Measurements from ENCODE around the gene PAK5. TPM values are rescaled to one million over a fixed set of nuclear protein-coding genes. Genes with fewer than 3 reads are reported as not detected.

Gene PAK5
- polyA plus RNA-seq, 6 donors from 2014 or later = not detected

DNA sequence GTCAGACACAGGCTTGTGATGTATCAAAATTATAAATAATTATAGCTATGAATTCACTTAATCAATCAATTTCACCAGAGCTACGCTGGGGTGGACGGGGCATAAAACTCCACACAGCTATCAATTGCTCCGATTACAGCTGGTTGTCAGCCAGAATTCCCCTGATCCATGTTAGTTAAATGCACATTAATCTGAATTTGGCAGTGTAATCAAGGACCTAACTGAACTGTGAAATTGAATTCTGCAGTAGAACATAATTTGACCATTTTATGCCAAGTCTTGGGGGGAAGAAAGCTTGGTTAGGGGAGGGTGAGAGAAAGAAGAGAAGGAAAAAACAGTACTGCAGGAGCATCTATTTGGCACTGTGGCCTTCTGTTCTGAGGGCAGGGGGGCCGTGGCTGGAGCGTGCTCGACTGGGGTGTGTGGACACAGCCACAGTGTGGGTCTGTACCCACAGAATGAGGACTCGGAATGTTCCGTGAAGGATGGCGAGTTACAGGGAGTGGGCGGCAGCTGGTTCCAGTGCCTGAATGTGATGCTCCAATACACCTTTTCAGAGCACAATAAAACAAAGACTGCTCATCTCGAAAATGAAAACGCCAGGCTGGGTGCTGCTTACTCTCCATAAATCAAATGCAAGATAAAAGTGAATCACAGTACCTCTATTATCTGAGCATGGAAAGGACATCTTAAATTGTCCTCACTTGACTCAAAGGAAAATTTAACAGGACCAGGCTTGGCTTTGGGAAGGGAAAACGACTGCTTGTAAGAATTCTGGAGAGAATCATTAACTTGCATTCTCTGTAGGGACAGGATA lies 265.3 kb downstream of the PAK5 start:
- no peaks in the 10 kb centered on the region for H3K4me1 Mint-ChIP-seq
- DNase-seq = no peak
- H3K9me3 Mint-ChIP-seq = peaks cover 0 to 2% (median 0%) of the 10 kb centered on the region in 7 donors
- H3K27me3 Mint-ChIP-seq = peaks cover 5 to 64% (median 26%) of the 10 kb centered on the region in 3 donors
- no peak for ATAC-seq (ENCODE audit: low read depth in 2 of 2)
- no peaks in the 10 kb centered on the region for H3K36me3 Mint-ChIP-seq
- H3K27ac Mint-ChIP-seq = no peak overlapping the region
- no peak overlapping the region for H3K4me3 Mint-ChIP-seq

GRCh38 chr20:9572670-9573069 lies 266.2 kb downstream of the PAK5 start:
- no peak for ATAC-seq (ENCODE audit: low read depth in 2 of 2)
- Mint-ChIP-seq H3K4me3 (no peak overlapping the region), H3K27ac (no peak overlapping the region), H3K9me3 (peaks cover 0 to 2% (median 0%) of the 10 kb centered on the region in 7 donors), H3K4me1 (no peaks in the 10 kb centered on the region), H3K36me3 (no peaks in the 10 kb centered on the region), H3K27me3 (peaks cover 5 to 69% (median 26%) of the 10 kb centered on the region in 3 donors)
- no peak for DNase-seq

DNA sequence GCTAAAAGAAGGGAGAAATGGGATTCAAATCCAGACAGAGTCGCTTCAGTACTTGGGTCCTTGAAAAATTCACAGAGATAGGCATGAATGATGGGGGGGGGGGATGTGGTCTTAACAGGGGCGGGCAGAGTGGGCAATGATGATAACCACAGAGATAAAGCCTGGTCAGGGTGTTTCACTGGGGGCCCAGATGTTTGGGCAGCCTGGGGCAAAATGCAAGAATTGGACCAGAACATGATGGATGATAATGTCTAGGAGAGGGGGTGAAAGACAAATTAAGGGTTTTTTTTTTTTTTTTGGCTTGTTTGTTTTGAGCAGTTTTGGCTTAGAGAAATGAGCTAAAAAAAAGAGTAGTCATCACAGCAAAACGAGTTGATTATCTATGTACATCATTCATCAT lies 267.1 kb downstream of the PAK5 start:
- H3K27ac Mint-ChIP-seq = no peak overlapping the region
- H3K36me3 Mint-ChIP-seq = no peaks in the 10 kb centered on the region
- DNase-seq = no peak
- no peak overlapping the region for H3K4me3 Mint-ChIP-seq
- peaks cover 5 to 67% (median 27%) of the 10 kb centered on the region in 3 donors for H3K27me3 Mint-ChIP-seq
- no peak for ATAC-seq (ENCODE audit: low read depth in 2 of 2)
- H3K4me1 Mint-ChIP-seq = no peaks in the 10 kb centered on the region
- H3K9me3 Mint-ChIP-seq = peaks cover 0 to 2% (median 0%) of the 10 kb centered on the region in 7 donors

GRCh38 chr20:9570612-9571011 lies 268.3 kb downstream of the PAK5 start:
- no peaks in the 10 kb centered on the region for H3K4me1 Mint-ChIP-seq
- no peak for DNase-seq
- H3K9me3 Mint-ChIP-seq = peaks cover 0 to 2% (median 0%) of the 10 kb centered on the region in 7 donors
- no peak overlapping the region for H3K4me3 Mint-ChIP-seq
- peaks cover 7 to 72% (median 37%) of the 10 kb centered on the region in 3 donors for H3K27me3 Mint-ChIP-seq
- no peaks in the 10 kb centered on the region for H3K36me3 Mint-ChIP-seq
- no peak for ATAC-seq (ENCODE audit: low read depth in 2 of 2)
- H3K27ac Mint-ChIP-seq = peak overlapping the region in 1 of 6 donors; percentile 10

DNA sequence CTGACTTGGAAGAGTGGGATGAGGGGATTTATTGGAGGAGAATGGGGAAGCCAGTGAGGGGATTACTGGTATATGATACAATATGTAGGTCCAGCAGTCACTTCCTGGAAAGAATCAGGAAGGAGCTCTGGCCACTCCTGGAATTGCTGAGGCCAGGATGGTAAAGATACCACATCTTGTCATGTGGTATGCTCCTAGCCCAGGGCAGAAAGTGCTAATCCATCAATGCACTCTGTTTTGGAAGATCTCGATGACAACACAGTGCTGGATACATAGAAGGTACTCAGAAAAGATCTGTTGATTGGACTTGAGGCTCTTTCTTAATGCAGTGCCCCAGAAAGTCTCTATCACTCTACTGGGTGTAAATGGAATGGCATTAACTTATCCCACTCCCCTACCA lies 271.9 kb downstream of the PAK5 start:
- Mint-ChIP-seq H3K9me3 (peaks cover 0 to 2% (median 0%) of the 10 kb centered on the region in 7 donors), H3K4me1 (no peaks in the 10 kb centered on the region), H3K4me3 (no peak overlapping the region), H3K36me3 (no peaks in the 10 kb centered on the region), H3K27ac (no peak overlapping the region), H3K27me3 (peaks cover 14 to 58% (median 40%) of the 10 kb centered on the region in 3 donors)
- DNase-seq (no peak), ATAC-seq (ENCODE audit: low read depth in 2 of 2) (no peak)

DNA sequence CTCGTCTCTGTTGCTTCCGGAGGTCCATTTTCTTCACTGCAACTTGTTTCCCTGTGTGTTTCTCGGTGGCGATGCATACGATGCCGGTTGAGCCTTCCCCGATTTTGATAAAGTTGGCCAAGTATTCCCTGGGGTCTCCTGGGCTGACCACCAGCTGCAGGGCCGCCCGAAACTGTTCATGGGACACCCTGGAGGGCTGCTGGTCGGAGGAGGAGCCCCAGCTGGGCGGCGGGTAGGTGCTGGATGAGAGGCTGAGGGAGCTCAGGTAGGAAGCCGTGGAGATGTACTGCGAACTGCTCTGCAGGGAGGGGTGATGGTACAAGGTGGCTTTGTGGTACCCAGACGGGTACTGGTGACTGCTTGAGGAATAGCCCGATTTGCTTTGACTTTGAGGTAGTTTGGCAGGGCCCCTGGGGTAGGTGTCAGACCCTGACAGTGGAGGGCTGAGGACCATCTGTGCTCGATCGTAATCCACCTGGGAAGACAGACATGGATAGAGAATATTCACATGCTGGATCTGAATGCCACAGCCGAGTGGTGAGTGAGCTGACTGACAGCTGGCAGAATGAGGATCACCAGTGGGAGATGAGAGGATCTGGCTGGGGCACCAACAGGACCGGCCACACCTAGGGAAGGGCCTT lies 272.8 kb downstream of the PAK5 start:
- no peak overlapping the region for H3K27ac Mint-ChIP-seq
- no peaks in the 10 kb centered on the region for H3K36me3 Mint-ChIP-seq
- no peaks in the 10 kb centered on the region for H3K4me1 Mint-ChIP-seq
- no peak for ATAC-seq (ENCODE audit: low read depth in 2 of 2)
- H3K4me3 Mint-ChIP-seq = no peak overlapping the region
- no peak for DNase-seq
- peaks cover 0 to 2% (median 0%) of the 10 kb centered on the region in 7 donors for H3K9me3 Mint-ChIP-seq
- peaks cover 18 to 50% (median 37%) of the 10 kb centered on the region in 3 donors for H3K27me3 Mint-ChIP-seq

- H3K4me3 Mint-ChIP-seq = no peak overlapping the region
- H3K27ac Mint-ChIP-seq = no peak overlapping the region
- no peak for ATAC-seq (ENCODE audit: low read depth in 2 of 2)
- no peak for DNase-seq
- peaks cover 17 to 45% (median 29%) of the 10 kb centered on the region in 3 donors for H3K27me3 Mint-ChIP-seq
- H3K9me3 Mint-ChIP-seq = peaks cover 0 to 4% (median 0%) of the 10 kb centered on the region in 7 donors
- no peaks in the 10 kb centered on the region for H3K4me1 Mint-ChIP-seq
- H3K36me3 Mint-ChIP-seq = no peaks in the 10 kb centered on the region
These were observed 281.5 kb downstream of the PAK5 start for GRCh38 chr20:9557411-9557810.

DNA sequence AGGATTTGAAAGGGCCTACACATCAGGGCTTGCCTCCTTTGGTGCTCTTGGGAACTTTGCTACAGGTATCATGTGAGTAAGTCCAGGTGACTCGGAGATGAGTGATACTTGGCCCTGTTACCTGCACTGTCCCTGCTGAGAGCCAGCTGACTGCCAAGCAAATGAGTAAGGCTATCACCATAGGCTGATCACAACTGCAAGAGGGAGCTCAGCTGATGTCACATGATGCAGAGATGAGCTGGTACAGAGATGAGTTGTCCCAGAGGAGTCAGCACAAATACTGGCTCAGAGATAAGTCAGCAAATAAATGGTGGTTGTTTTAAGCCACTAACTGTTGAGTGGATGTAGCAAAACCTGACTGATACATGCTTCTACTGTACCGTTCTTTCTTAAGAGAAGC lies 283.1 kb downstream of the PAK5 start:
- Mint-ChIP-seq H3K27me3 (peaks cover 8 to 36% (median 24%) of the 10 kb centered on the region in 3 donors), H3K36me3 (no peaks in the 10 kb centered on the region), H3K4me1 (no peaks in the 10 kb centered on the region), H3K27ac (no peak overlapping the region), H3K9me3 (peaks cover 0 to 4% (median 0%) of the 10 kb centered on the region in 7 donors), H3K4me3 (no peak overlapping the region)
- DNase-seq (no peak), ATAC-seq (ENCODE audit: low read depth in 2 of 2) (no peak)

DNA sequence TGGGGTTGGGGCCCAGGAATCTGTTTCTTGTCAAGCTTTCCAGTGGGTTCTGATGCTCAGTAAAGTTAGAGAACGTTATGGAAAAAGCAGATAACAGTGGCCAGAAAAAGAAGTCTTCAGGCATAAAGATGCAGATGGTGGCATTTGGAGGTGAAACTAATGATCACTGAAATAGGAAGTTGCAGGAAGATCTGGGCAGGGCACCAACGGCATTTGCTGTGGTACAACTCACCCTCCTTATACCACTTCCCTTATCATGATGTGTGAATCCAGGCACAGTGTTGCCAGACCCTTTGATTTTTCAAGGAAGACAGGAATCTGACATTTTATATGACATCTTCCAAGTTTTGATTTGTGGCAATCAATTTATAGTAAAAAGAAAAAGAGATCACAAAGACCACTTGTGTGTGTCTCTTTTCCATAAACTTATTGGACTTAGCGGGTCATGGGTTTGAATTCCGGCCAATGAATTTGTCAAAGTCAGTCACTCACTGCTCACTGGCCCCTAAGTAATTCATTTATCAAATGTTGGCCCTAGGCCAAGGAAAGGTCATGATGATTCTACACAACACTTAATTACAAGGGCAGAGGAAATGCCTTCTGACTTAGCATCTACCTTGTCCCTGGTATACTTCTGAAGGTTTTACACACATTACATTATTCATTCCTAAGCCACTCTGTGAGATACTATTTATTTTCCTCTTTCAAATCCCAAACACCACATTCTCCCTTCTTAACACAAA lies 286.9 kb downstream of the PAK5 start:
- H3K27ac Mint-ChIP-seq = no peak overlapping the region
- H3K4me3 Mint-ChIP-seq = no peak overlapping the region
- ATAC-seq (ENCODE audit: low read depth in 2 of 2) = no peak
- no peaks in the 10 kb centered on the region for H3K4me1 Mint-ChIP-seq
- peaks cover 9 to 24% (median 21%) of the 10 kb centered on the region in 3 donors for H3K27me3 Mint-ChIP-seq
- peaks cover 0 to 4% (median 0%) of the 10 kb centered on the region in 7 donors for H3K9me3 Mint-ChIP-seq
- no peaks in the 10 kb centered on the region for H3K36me3 Mint-ChIP-seq
- DNase-seq = no peak

- H3K4me1 Mint-ChIP-seq = no peaks in the 10 kb centered on the region
- no peaks in the 10 kb centered on the region for H3K36me3 Mint-ChIP-seq
- H3K27me3 Mint-ChIP-seq = peaks cover 13 to 31% (median 23%) of the 10 kb centered on the region in 3 donors
- no peak for ATAC-seq (ENCODE audit: low read depth in 2 of 2)
- no peak overlapping the region for H3K4me3 Mint-ChIP-seq
- H3K9me3 Mint-ChIP-seq = peaks cover 0 to 4% (median 0%) of the 10 kb centered on the region in 7 donors
- no peak for DNase-seq
- H3K27ac Mint-ChIP-seq = no peak overlapping the region
These were observed 288.0 kb downstream of the PAK5 start for GRCh38 chr20:9550871-9551270.

- H3K4me1 Mint-ChIP-seq = no peaks in the 10 kb centered on the region
- ATAC-seq (ENCODE audit: low read depth in 2 of 2) = no peak
These were observed 288.6 kb downstream of the PAK5 start for GRCh38 chr20:9550283-9550682.

GRCh38 chr20:9543214-9543613 lies 295.7 kb downstream of the PAK5 start:
- H3K27me3 Mint-ChIP-seq = peaks cover 13 to 22% (median 16%) of the 10 kb centered on the region in 3 donors

More at GRCh38 chr20:9550283-9550682, 288.6 kb downstream of the PAK5 start:
- no peak overlapping the region for H3K4me3 Mint-ChIP-seq
- H3K27me3 Mint-ChIP-seq = peaks cover 17 to 37% (median 27%) of the 10 kb centered on the region in 3 donors
- H3K36me3 Mint-ChIP-seq = no peaks in the 10 kb centered on the region
- no peak for DNase-seq
- no peak overlapping the region for H3K27ac Mint-ChIP-seq
- H3K9me3 Mint-ChIP-seq = peaks cover 0 to 4% (median 0%) of the 10 kb centered on the region in 7 donors

GRCh38 chr20:9535449-9535848 lies 303.4 kb downstream of the PAK5 start:
- no peak for ATAC-seq (ENCODE audit: low read depth in 2 of 2)
- H3K27me3 Mint-ChIP-seq = peaks cover 0 to 7% (median 0%) of the 10 kb centered on the region in 3 donors
- no peak for DNase-seq
- H3K9me3 Mint-ChIP-seq = no peaks in the 10 kb centered on the region
- no peak overlapping the region for H3K4me3 Mint-ChIP-seq
- no peaks in the 10 kb centered on the region for H3K36me3 Mint-ChIP-seq
- no peak overlapping the region for H3K27ac Mint-ChIP-seq
- H3K4me1 Mint-ChIP-seq = no peaks in the 10 kb centered on the region

More at GRCh38 chr20:9543214-9543613, 295.7 kb downstream of the PAK5 start:
- H3K36me3 Mint-ChIP-seq = no peaks in the 10 kb centered on the region
- no peak overlapping the region for H3K4me3 Mint-ChIP-seq
- H3K4me1 Mint-ChIP-seq = no peaks in the 10 kb centered on the region
- peaks cover 0 to 4% (median 0%) of the 10 kb centered on the region in 7 donors for H3K9me3 Mint-ChIP-seq
- H3K27ac Mint-ChIP-seq = no peak overlapping the region
- no peak for ATAC-seq (ENCODE audit: low read depth in 2 of 2)
- no peak for DNase-seq

All from naive B cell (primary cell).